NCI-H2196 treated with DMSO at 0.1 percent for 48 hours (cell line): ENCODE data around the gene PARD3.

ENCODE experiments used
- DNase-seq: peaks from one replicate; lab custom pipeline; 2025; ENCODE audit not compliant: unreplicated experiment; lab: John Stamatoyannopoulos, UW

The PARD3 gene

GRCh38 chr10:34152434-34152833 is 662.7 kb downstream of the PARD3 start:
- DNase-seq = no peak

- DNase-seq = no peak
Observed at GRCh38 chr10:34151931-34152330, 663.2 kb downstream of the PARD3 start.

- no peak for DNase-seq
Observed at GRCh38 chr10:34151481-34151880, 663.6 kb downstream of the PARD3 start.

GRCh38 chr10:34150103-34150502 is 665.0 kb downstream of the PARD3 start:
- no peak for DNase-seq

- DNase-seq = no peak
Observed at GRCh38 chr10:34148305-34148657, 666.8 kb downstream of the PARD3 start.

- no peak for DNase-seq
Observed at GRCh38 chr10:34147641-34148304, 667.3 kb downstream of the PARD3 start.

- DNase-seq = no peak
Observed at GRCh38 chr10:34145715-34146114, 669.4 kb downstream of the PARD3 start.

GRCh38 chr10:34143466-34143865 is 671.6 kb downstream of the PARD3 start:
- DNase-seq = no peak

GRCh38 chr10:34141032-34141680 is 673.9 kb downstream of the PARD3 start:
- no peak for DNase-seq

- DNase-seq = no peak
Observed at GRCh38 chr10:34139559-34139958, 675.5 kb downstream of the PARD3 start.

GRCh38 chr10:34137955-34138354 is 677.1 kb downstream of the PARD3 start:
- DNase-seq = no peak

GRCh38 chr10:34137201-34137600 is 677.9 kb downstream of the PARD3 start:
- DNase-seq = no peak

- DNase-seq = no peak
Observed at GRCh38 chr10:34135515-34135914, 679.6 kb downstream of the PARD3 start.

- no peak for DNase-seq
Observed at GRCh38 chr10:34134602-34135001, 680.5 kb downstream of the PARD3 start.

GRCh38 chr10:34133406-34133805 is 681.7 kb downstream of the PARD3 start:
- no peak for DNase-seq

GRCh38 chr10:34131152-34131551 is 683.9 kb downstream of the PARD3 start:
- no peak for DNase-seq

- no peak for DNase-seq
Observed at GRCh38 chr10:34127676-34128075, 687.4 kb downstream of the PARD3 start.

- DNase-seq = no peak
Observed at GRCh38 chr10:34126371-34127151, 688.5 kb downstream of the PARD3 start.

- no peak for DNase-seq
Observed at GRCh38 chr10:34125702-34126101, 689.4 kb downstream of the PARD3 start.

- DNase-seq = no peak
Observed at GRCh38 chr10:34124522-34125035, 690.5 kb downstream of the PARD3 start.

GRCh38 chr10:34121781-34122622 is 693.1 kb downstream of the PARD3 start:
- DNase-seq = no peak
